LNCAP (cell line): ENCODE results near the gene TRAM2.

Experiments used
- TF ChIP-seq, protein P1 (sequence below): fragments of 450-650 bp; IDR thresholded peaks from 2 replicates; pipeline ENCODE4 v1.5.1; 2017; ENCODE audit warnings: mild to moderate bottlenecking

TRAM2 gene

DNA sequence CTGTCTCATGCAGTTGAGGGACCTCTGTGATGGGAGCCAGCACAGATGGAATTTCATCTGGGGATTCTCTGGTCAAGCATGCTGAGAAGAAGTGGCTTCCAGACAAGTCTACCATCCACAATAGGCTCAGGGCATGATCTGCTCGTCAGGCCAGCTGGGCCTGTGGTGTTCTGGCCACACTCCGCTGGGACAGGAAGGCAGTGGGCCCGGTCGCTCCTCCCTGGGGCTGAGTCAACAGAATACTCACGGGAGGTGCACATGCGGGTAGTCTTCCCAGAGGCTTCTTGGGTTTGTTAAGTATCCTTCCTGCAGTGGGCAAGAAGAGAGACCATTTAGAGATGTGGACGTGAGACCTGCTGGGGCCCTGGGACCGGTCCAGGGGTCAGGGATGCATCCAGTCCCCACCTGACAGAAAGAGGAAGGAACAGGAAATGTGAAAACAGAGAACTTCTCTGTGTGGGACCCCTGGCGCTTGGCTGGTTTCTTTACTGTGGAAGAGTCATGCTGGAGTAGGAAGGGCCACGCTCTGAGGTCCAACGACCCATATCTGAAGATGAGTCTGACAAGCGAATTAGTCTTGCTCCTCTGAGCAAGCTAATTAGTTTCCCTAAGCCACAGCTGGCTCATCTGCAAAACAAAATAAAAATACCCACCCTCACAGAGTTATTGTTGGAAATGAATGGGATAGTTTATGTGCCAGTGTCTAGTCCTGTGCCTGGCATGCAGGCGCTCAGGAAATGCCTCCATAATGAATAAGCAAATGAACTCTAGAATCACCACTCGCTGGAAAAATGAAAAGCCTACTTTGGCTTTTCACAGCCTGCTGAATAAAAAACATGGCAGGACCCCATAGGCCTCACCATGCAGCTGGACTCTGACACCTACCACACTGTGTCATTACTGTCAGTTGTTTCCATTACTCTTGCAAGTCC lies 67.3 kb downstream of the TRAM2 start:
- TF ChIP-seq, protein P1, sequence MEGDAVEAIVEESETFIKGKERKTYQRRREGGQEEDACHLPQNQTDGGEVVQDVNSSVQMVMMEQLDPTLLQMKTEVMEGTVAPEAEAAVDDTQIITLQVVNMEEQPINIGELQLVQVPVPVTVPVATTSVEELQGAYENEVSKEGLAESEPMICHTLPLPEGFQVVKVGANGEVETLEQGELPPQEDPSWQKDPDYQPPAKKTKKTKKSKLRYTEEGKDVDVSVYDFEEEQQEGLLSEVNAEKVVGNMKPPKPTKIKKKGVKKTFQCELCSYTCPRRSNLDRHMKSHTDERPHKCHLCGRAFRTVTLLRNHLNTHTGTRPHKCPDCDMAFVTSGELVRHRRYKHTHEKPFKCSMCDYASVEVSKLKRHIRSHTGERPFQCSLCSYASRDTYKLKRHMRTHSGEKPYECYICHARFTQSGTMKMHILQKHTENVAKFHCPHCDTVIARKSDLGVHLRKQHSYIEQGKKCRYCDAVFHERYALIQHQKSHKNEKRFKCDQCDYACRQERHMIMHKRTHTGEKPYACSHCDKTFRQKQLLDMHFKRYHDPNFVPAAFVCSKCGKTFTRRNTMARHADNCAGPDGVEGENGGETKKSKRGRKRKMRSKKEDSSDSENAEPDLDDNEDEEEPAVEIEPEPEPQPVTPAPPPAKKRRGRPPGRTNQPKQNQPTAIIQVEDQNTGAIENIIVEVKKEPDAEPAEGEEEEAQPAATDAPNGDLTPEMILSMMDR = no peak

DNA sequence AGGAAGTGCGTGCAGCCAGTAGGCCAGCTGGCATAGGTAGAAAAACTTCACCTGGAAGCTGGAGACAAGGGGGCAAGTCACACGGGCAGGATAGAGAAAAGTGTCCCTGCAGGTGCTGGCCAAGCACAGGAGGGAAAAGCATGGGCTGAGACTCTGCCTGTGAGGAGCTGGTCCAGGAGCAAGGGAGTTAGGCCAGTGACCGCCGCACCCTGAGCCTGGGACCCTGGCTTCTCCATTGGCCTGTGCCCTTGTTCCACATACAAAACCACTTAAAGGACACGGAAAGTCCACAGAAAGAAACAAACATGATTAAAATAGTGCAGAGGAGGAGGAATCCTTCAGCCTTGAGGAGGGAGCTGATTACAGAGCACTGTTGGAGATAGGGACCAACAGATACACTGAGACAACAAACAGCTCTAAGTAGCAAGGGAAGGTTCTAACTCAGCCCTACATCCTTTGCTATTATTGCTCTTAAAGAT lies 68.6 kb downstream of the TRAM2 start:
- TF ChIP-seq, protein P1 = no peak

DNA sequence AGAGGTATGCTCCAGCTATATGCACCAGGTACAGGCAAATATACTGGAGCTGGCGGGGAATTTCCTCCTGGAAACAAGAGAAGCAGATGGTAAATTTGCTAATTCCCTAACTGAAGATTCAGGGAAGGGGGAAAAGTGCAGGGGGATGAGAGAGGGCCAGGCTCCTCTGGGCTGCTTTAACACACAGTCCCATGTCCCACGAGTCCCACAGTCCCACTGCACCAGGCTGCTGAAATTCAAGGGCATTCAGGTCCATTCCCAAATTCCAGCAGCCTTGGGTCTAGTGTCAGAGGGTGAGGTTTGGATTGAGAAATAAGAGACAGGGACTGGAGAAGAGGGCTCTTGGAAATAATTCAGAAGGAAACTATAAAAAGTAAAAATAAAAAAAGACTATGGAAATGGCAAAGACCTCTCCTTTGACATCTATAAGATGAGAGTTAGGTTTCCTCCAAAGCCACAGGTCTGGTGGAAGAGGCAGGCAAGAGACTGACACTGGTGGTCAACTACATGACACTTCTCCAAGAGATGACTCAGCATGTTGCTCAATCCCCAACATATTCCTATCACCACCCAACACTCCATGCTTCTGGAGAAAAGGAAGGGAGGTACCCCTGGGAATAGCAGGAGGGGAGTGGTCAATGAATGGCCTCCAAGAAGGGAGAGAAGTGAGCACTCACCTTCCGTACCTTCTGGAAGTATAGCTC lies 69.2 kb downstream of the TRAM2 start:
- TF ChIP-seq, protein P1 = no peak

DNA sequence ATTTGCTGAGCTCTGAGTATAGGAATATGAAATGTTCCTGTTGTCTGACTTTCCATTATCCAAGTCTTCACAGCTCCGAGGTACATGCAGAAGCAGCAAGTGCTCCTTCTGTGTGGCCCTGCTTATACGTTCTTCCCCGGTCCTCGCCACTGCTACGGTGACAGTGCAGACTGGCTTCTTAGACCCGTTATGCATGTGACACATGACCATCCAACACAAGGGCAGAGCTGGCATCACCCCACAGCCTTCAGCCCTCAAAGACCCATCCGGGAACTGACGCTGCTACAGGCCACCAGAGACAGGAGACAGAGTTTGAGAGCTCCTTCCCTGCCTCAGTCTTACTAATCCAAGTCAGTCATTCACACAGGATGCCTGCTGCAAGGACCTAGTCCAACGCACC lies 70.4 kb downstream of the TRAM2 start:
- TF ChIP-seq, protein P1 = no peak

DNA sequence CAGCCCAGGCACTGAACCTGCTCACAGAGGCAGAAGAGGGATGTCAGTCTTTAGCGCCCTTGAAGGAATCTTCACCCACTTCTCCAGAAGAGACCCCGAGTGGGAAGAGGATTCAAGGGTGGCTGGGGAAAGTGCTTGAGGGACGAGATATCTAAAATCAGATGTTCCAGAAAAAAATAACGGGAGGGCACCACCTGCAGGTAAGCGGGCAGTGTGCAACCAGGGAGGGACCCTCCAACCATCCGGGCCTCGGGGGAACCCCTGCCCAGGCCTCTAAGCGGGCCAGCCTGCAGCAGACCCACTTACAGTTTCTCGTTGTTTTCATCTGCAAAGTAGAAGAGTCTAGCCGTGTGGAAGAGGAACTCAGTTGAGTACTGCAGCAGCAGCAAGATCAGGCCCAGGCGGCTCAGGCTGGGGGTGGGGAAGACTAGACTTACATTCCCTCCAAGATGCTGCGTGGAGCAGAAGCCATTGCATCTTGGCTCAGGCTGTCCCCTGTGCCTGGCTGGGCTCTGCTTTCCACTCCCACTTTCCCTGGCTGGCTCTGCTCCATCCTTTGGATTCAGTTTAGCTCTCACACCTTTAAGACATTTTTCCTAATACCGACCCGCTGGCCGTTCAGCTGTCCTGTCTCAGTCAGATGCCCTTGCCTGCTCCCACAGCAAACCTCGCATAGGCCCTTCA lies 71.0 kb downstream of the TRAM2 start:
- TF ChIP-seq, protein P1 = no peak

DNA sequence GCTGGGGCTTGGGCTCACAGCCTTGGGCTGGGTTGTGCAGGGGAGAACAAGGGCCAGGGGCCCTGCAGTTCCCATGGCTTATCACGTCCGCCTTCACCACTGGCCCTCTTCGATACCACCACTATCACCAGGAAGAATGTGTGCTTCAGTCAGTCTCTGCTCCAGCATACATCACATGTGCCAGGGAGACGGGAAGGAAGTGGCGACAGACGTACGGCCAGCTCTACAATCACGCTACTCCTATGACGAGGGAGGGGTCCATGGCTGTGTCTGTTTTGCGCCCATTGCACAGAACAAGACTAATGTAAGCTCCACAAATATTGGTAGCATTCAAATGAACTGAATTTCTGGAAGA lies 72.1 kb downstream of the TRAM2 start:
- TF ChIP-seq, protein P1 = no peak
